Suppressor macrophage treated with lipopolysaccharide for 4 hours (primary cell): ENCODE measurements around the gene OPTC.

Experiments used
- DNase-seq: peaks from one replicate; pipeline ENCODE4 v3.0.0-alpha.2; 2020

The OPTC gene

GRCh38 chr1:203519053-203519840, 25.3 kb downstream of the OPTC start:
- DNase-seq: no peak

GRCh38 chr1:203519896-203520295, 25.9 kb downstream of the OPTC start:
- DNase-seq: no peak

- DNase-seq: peak; percentile 80
Observed at GRCh38 chr1:203520315-203520714, 26.4 kb downstream of the OPTC start.

GRCh38 chr1:203521074-203521794, 27.3 kb downstream of the OPTC start:
- DNase-seq: no peak

- DNase-seq: no peak
Observed at GRCh38 chr1:203521812-203522211, 27.9 kb downstream of the OPTC start.

- no peak for DNase-seq
Observed at GRCh38 chr1:203522237-203522636, 28.3 kb downstream of the OPTC start.

- DNase-seq: no peak
Observed at GRCh38 chr1:203523667-203524066, 29.7 kb downstream of the OPTC start.

GRCh38 chr1:203524152-203524551, 30.2 kb downstream of the OPTC start:
- DNase-seq: peak; percentile 45

GRCh38 chr1:203524824-203525223, 30.9 kb downstream of the OPTC start:
- no peak for DNase-seq

- DNase-seq: no peak
Observed at GRCh38 chr1:203525685-203526084, 31.7 kb downstream of the OPTC start.

GRCh38 chr1:203526130-203526529, 32.2 kb downstream of the OPTC start:
- DNase-seq: peak; percentile 37

- no peak for DNase-seq
Observed at GRCh38 chr1:203526572-203526971, 32.6 kb downstream of the OPTC start.

GRCh38 chr1:203527013-203527412, 33.1 kb downstream of the OPTC start:
- no peak for DNase-seq

GRCh38 chr1:203528063-203528462, 34.1 kb downstream of the OPTC start:
- no peak for DNase-seq

GRCh38 chr1:203528976-203529835, 35.3 kb downstream of the OPTC start:
- no peak for DNase-seq

- no peak for DNase-seq
Observed at GRCh38 chr1:203531063-203531462, 37.1 kb downstream of the OPTC start.

GRCh38 chr1:203534012-203534411, 40.1 kb downstream of the OPTC start:
- no peak for DNase-seq

- no peak for DNase-seq
Observed at GRCh38 chr1:203534526-203534925, 40.6 kb downstream of the OPTC start.

- no peak for DNase-seq
Observed at GRCh38 chr1:203536575-203536974, 42.6 kb downstream of the OPTC start.

- DNase-seq: peak; percentile 28
Observed at GRCh38 chr1:203536980-203537455, 43.1 kb downstream of the OPTC start.

- DNase-seq: no peak
Observed at GRCh38 chr1:203537806-203538464, 44.0 kb downstream of the OPTC start.

- no peak for DNase-seq
Observed at GRCh38 chr1:203538726-203539125, 44.8 kb downstream of the OPTC start.
